ENCODE measurements around the gene TCF7L2.

DNA sequence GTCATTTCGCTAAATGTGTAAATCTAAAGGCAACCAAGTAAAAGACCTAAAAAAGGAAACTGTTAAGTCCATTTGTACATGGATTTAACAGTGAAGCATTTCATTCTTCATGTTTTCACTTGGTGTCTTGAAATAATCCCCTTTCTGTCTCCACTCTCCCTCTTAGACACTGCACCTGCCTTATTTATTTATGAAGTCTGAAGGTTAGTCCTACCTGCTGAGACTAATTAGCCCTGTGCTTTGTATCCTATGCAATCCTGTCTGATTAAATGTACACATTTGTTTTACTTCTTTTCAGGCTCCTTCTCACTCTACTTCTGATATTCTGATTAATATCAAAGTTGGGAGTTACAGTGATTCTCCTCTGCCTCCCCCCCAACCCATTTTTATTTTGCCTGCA lies 1.9 kb upstream of the TCF7L2 start:
- TF ChIP-seq, protein P1, sequence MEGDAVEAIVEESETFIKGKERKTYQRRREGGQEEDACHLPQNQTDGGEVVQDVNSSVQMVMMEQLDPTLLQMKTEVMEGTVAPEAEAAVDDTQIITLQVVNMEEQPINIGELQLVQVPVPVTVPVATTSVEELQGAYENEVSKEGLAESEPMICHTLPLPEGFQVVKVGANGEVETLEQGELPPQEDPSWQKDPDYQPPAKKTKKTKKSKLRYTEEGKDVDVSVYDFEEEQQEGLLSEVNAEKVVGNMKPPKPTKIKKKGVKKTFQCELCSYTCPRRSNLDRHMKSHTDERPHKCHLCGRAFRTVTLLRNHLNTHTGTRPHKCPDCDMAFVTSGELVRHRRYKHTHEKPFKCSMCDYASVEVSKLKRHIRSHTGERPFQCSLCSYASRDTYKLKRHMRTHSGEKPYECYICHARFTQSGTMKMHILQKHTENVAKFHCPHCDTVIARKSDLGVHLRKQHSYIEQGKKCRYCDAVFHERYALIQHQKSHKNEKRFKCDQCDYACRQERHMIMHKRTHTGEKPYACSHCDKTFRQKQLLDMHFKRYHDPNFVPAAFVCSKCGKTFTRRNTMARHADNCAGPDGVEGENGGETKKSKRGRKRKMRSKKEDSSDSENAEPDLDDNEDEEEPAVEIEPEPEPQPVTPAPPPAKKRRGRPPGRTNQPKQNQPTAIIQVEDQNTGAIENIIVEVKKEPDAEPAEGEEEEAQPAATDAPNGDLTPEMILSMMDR (conservative IDR thresholded peaks at IDR 0.05 in 1 of 2, IDR thresholded peaks at IDR 0.05 in 1 of 2; ENCODE audit: low read depth in 1 of 2, low read length in 2 of 2): no peak
- no peak for TF ChIP-seq EZH2 (IDR thresholded peaks at IDR 0.05; ENCODE audit: low read length, missing control alignments)
